Fibroblast of lung (primary cell): Measurements from ENCODE around the gene HDDC2. TPM values are rescaled to one million over a fixed set of nuclear protein-coding genes. Genes with fewer than 3 reads are reported as not detected.

Experiments used
- DNase-seq, 2 donors: peaks; one replicate each; pipeline versions ENCODE4 v3.0.0 to v3.0.0-alpha.2; 2010; ENCODE audit warnings: low read depth in 2 of 2
- H2AFZ ChIP-seq: 2 replicates; pipeline ENCODE4 v1.5.1; 2012; ENCODE audit warnings: low read length, control low read depth, inconsistent platforms
- H3K27ac ChIP-seq: 2 replicates; pipeline ENCODE4 v1.5.1; 2011; ENCODE audit warnings: low read length, control low read depth; ENCODE audit not compliant: insufficient read depth
- H3K27me3 ChIP-seq: 2 replicates; pipeline ENCODE4 v1.5.1; 2011; ENCODE audit warnings: mild to moderate bottlenecking, low read length; ENCODE audit not compliant: control insufficient read depth, insufficient read depth
- H3K36me3 ChIP-seq: 2 replicates; pipeline ENCODE4 v1.5.1; 2011; ENCODE audit warnings: low read length; ENCODE audit not compliant: control insufficient read depth, insufficient read depth
- H3K4me1 ChIP-seq: 2 replicates; pipeline ENCODE4 v1.5.1; 2011; ENCODE audit warnings: low read length; ENCODE audit not compliant: control insufficient read depth, insufficient read depth; ENCODE audit errors: extremely low read depth
- H3K4me2 ChIP-seq: 2 replicates; pipeline ENCODE4 v1.5.1; 2011; ENCODE audit warnings: low read length, control low read depth; ENCODE audit not compliant: insufficient read depth; ENCODE audit errors: extremely low read depth
- H3K4me3 ChIP-seq, 4 experiments: fragments of 200-600 bp in 1 of 4; sonication (generic) in 1 of 4; replicated peaks in 1 of 4; 2 replicates each; pipeline ENCODE4 v1.5.1; 2011 to 2016; ENCODE audit warnings: low read length in 4 of 4, low read depth in 3 of 4, mild to moderate bottlenecking in 3 of 4, control low read depth in 2 of 4, inconsistent platforms in 1 of 4, mixed read lengths in 1 of 4; ENCODE audit not compliant: insufficient read depth in 1 of 4; ENCODE audit errors: control extremely low read depth in 1 of 4
- H3K79me2 ChIP-seq: 2 replicates; pipeline ENCODE4 v1.5.1; 2012; ENCODE audit warnings: mild to moderate bottlenecking, low read length, inconsistent platforms; ENCODE audit not compliant: control insufficient read depth, insufficient read depth
- H3K9ac ChIP-seq: 2 replicates; pipeline ENCODE4 v1.5.1; 2011; ENCODE audit warnings: mild to moderate bottlenecking, low read length, control low read depth; ENCODE audit not compliant: insufficient read depth
- H3K9me3 ChIP-seq: 2 replicates; pipeline ENCODE4 v1.5.1; 2012; ENCODE audit warnings: low read depth, low read length; ENCODE audit not compliant: control insufficient read depth, insufficient read depth
- H4K20me1 ChIP-seq: 2 replicates; pipeline ENCODE4 v1.5.1; 2011; ENCODE audit warnings: low read length; ENCODE audit not compliant: control insufficient read depth, insufficient read depth; ENCODE audit errors: extremely low read depth
- EZH2 ChIP-seq: IDR thresholded peaks from 2 replicates; pipeline ENCODE4 v1.5.1; 2012; ENCODE audit warnings: low read length, control low read depth, mild to moderate bottlenecking; ENCODE audit errors: missing control alignments
- polyA plus RNA-seq, 2 donors: library from polyadenylated mRNA; depleted of rRNA in 1 of 2; stranded (reverse) in 1 of 2; unstranded in 1 of 2; fragments of >200 nt; gene quantifications; 2 replicates each; pipeline ENCODE4 v1.2.1, GENCODE V29; 2011 to 2012; ENCODE audit warnings: missing spikeins in 1 of 2
- total RNA-seq: library from RNA; depleted of rRNA; stranded (reverse); fragments of >200 nt; gene quantifications from 2 replicates; pipeline ENCODE4 v1.2.1, GENCODE V29; 2014
- TF ChIP-seq, protein P1 (sequence below), 2 donors: IDR thresholded peaks in 1 of 2; conservative IDR thresholded peaks in 1 of 2; 1 replicate in 1 of 2; 2 replicates in 1 of 2; pipeline ENCODE4 v1.5.1; 2011 to 2012; ENCODE audit warnings: low read length in 2 of 2, control low read depth in 1 of 2, inconsistent platforms in 1 of 2, low read depth in 1 of 2, mild to moderate bottlenecking in 1 of 2

The HDDC2 gene
- total and polyA plus RNA-seq, 2 donors (not counting 1 experiment from before 2014, with no cell fraction given), result 58.8 to 174 TPM

DNA sequence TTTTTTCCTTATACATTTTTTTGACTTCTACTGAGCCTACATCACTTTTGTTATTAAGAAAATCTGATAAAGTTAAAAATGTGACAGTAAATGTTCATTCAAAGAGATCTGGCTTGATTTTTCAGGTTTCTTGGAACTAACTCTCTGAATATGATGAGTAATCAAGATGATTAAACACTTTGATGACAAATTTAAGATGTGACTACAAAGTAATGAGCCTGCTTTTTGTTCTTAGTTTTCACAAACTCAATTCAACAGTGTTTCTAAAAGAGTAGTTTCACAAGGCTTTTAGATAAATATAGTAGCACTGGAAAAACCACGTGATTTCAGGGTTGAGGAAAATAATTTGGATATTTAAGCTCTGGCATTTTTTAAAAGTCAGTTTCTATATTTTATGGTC, 37.9 kb upstream of the HDDC2 start:
- no peak for TF ChIP-seq EZH2
- TF ChIP-seq, protein P1, sequence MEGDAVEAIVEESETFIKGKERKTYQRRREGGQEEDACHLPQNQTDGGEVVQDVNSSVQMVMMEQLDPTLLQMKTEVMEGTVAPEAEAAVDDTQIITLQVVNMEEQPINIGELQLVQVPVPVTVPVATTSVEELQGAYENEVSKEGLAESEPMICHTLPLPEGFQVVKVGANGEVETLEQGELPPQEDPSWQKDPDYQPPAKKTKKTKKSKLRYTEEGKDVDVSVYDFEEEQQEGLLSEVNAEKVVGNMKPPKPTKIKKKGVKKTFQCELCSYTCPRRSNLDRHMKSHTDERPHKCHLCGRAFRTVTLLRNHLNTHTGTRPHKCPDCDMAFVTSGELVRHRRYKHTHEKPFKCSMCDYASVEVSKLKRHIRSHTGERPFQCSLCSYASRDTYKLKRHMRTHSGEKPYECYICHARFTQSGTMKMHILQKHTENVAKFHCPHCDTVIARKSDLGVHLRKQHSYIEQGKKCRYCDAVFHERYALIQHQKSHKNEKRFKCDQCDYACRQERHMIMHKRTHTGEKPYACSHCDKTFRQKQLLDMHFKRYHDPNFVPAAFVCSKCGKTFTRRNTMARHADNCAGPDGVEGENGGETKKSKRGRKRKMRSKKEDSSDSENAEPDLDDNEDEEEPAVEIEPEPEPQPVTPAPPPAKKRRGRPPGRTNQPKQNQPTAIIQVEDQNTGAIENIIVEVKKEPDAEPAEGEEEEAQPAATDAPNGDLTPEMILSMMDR (conservative IDR thresholded peaks at IDR 0.05 in 1 of 2, IDR thresholded peaks at IDR 0.05 in 1 of 2; ENCODE audit: low read depth in 1 of 2, low read length in 2 of 2), result no peak
- Histone ChIP-seq H4K20me1 (no peaks in the 10 kb centered on the region), H3K4me3 (no peak overlapping the region), H3K27me3 (no peaks in the 10 kb centered on the region), H3K4me2 (no peak overlapping the region), H3K9me3 (no peaks in the 10 kb centered on the region), H3K9ac (no peak overlapping the region), H3K79me2 (no peaks in the 10 kb centered on the region), H3K4me1 (no peaks in the 10 kb centered on the region), H3K36me3 (no peaks in the 10 kb centered on the region), H2AFZ (no peak overlapping the region), H3K27ac (no peak overlapping the region)
- DNase-seq, result no peak

DNA sequence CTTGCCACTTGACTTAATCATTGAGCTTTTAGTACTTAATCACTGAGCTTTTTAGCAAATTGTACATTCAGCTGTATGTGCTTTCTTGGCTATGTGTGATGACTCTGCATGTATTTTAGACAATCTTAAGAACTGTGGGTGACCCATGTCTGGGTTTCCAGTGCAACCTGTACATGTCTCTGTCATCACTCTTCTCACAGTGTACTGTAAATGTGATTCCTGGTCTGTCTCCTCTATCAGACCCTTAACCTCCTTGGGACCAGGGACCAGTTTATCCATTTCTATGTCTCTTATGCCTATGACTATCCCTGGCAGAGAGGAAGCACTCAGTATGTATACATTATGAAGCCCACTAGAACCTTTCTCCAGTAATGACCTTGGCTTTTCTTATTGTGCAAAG, 36.6 kb upstream of the HDDC2 start:
- DNase-seq, result no peak
- no peak overlapping the region for H3K27ac ChIP-seq
- H3K36me3 ChIP-seq, result no peaks in the 10 kb centered on the region
- H3K4me3 ChIP-seq, result no peak overlapping the region
- H4K20me1 ChIP-seq, result no peaks in the 10 kb centered on the region
- no peak overlapping the region for H3K9ac ChIP-seq
- H3K4me2 ChIP-seq, result no peak overlapping the region
- no peaks in the 10 kb centered on the region for H3K9me3 ChIP-seq
- H3K27me3 ChIP-seq, result no peaks in the 10 kb centered on the region
- H3K79me2 ChIP-seq, result no peaks in the 10 kb centered on the region
- TF ChIP-seq, protein P1 (conservative IDR thresholded peaks at IDR 0.05 in 1 of 2, IDR thresholded peaks at IDR 0.05 in 1 of 2; ENCODE audit: low read depth in 1 of 2, low read length in 2 of 2), result no peak
- TF ChIP-seq EZH2, result no peak
- H2AFZ ChIP-seq, result no peak overlapping the region
- H3K4me1 ChIP-seq, result no peaks in the 10 kb centered on the region

DNA sequence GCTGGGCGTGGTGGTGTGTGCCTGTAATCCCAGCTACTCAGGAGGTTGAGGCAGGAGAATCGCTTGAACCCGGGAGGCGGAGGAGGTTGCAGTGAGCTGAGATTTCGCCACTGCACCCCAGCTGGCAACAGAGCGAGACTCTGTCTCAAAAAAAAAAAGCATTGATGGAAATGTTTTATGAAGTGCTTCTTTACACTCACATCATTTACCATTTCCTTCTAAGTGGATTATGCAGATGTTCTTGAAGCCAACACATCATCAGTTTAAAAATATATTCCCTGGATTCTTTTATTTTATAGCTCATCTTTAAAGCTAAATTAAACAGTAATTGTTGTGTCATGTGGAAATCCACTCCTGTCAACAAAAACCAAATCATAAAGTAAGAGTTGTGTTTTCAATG, 35.9 kb upstream of the HDDC2 start:
- H3K4me2 ChIP-seq, result no peak overlapping the region
- TF ChIP-seq, protein P1 (conservative IDR thresholded peaks at IDR 0.05 in 1 of 2, IDR thresholded peaks at IDR 0.05 in 1 of 2; ENCODE audit: low read depth in 1 of 2, low read length in 2 of 2), result no peak
- TF ChIP-seq EZH2, result no peak
- H2AFZ ChIP-seq, result no peak overlapping the region
- no peaks in the 10 kb centered on the region for H3K27me3 ChIP-seq
- no peak overlapping the region for H3K27ac ChIP-seq
- H3K9ac ChIP-seq, result no peak overlapping the region
- no peaks in the 10 kb centered on the region for H3K9me3 ChIP-seq
- H3K4me1 ChIP-seq, result no peaks in the 10 kb centered on the region
- H3K36me3 ChIP-seq, result no peaks in the 10 kb centered on the region
- H3K79me2 ChIP-seq, result no peaks in the 10 kb centered on the region
- no peaks in the 10 kb centered on the region for H4K20me1 ChIP-seq
- DNase-seq, result no peak
- H3K4me3 ChIP-seq, result no peak overlapping the region
